ENCODE data around the gene MPDU1. TPM values are rescaled to one million over a fixed set of nuclear protein-coding genes. Genes with fewer than 3 reads are reported as not detected.
A peak's percentile ranks its signal among the peaks of the same experiment; 100 is the strongest.

Gene MPDU1
- total RNA-seq, 1 donor = 48.0 TPM

DNA sequence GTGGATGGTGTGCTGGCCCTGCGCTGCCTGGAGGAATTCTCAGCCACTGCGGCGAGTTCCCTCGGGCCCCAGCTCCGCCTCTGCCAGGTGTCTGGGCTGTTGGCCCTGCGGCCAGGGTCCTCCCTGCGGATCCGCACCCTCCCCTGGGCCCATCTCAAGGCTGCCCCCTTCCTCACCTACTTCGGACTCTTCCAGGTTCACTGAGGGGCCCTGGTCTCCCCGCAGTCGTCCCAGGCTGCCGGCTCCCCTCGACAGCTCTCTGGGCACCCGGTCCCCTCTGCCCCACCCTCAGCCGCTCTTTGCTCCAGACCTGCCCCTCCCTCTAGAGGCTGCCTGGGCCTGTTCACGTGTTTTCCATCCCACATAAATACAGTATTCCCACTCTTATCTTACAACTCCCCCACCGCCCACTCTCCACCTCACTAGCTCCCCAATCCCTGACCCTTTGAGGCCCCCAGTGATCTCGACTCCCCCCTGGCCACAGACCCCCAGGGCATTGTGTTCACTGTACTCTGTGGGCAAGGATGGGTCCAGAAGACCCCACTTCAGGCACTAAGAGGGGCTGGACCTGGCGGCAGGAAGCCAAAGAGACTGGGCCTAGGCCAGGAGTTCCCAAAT lies 26.4 kb upstream of the MPDU1 start:
- Histone ChIP-seq H3K9me3 (ENCODE audit: low read depth, low read length) (no peaks in the 10 kb centered on the region), H3K4me1 (ENCODE audit: insufficient read depth, low read length) (peaks cover 83% of the 10 kb centered on the region), H3K27me3 (ENCODE audit: insufficient read depth, low read length) (no peaks in the 10 kb centered on the region), H3K4me3 (ENCODE audit: low read length) (no peak overlapping the region)

DNA sequence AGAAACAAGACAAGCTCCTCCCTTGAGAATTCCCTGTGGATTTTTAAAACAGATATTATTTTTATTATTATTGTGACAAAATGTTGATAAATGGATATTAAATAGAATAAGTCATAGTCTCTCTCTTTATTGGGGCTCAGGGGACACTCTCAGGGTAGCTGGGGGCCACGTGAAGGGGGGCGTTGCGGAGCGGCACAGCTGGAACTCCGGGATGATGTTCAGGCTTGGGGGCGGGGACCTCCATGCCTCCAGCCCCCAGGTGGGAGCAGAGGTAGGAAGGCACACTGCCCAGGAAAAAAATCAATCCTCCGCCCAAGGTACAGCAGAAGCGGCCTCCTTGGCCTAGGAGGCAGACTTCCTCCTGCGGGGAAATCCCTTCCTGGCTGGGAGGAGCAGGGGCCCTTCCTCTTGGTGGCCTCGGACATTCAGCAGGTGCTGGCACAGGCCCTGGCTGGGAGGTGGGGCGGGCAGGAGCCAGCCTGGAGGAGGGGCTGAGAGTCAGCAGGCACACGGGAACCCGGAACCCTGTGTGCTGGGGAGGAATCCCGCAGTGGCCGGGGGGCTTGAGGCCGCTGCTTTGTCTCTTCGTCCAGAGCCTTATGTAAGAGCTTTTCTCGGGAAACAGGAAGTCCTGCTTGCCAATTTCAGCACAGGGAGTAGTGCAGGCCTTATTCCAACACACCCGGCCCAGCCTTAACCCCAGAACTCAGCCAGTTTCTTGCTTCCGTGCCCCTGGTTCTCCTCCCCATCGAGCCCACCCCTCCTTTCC lies 25.7 kb upstream of the MPDU1 start:
- Histone ChIP-seq H3K4me3 (ENCODE audit: low read length) (peak overlapping the region; percentile 59), H3K27me3 (ENCODE audit: insufficient read depth, low read length) (no peaks in the 10 kb centered on the region), H3K9me3 (ENCODE audit: low read depth, low read length) (no peaks in the 10 kb centered on the region), H3K4me1 (ENCODE audit: insufficient read depth, low read length) (peaks cover 84% of the 10 kb centered on the region)

DNA sequence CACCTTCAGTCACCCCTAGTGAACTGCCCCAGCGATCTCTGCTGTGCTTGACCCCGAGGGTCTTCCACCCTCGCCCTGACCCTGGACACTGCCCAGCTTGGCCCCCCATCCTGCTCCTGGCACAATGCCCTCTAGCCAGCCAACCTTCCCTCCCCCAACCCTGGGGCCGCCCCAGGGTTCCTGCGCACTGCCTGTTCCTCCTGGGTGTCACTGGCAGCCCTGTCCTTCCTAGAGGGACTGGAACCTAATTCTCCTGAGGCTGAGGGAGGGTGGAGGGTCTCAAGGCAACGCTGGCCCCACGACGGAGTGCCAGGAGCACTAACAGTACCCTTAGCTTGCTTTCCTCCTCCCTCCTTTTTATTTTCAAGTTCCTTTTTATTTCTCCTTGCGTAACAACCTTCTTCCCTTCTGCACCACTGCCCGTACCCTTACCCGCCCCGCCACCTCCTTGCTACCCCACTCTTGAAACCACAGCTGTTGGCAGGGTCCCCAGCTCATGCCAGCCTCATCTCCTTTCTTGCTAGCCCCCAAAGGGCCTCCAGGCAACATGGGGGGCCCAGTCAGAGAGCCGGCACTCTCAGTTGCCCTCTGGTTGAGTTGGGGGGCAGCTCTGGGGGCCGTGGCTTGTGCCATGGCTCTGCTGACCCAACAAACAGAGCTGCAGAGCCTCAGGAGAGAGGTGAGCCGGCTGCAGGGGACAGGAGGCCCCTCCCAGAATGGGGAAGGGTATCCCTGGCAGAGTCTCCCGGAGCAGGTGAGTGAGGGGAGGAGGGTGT lies 24.9 kb upstream of the MPDU1 start, which contains the start of gene TNFSF13:
TSS of gene TNFSF13 (plus strand) at position 207 of the 776 bp plus-strand sequence. CDS start at position 497, 290 bp downstream.
- H3K27me3 ChIP-seq (ENCODE audit: insufficient read depth, low read length) = no peaks in the 10 kb centered on the region
- H3K4me3 ChIP-seq (ENCODE audit: low read length) = peak within 1 kb of the TSS; percentile 59
- peaks cover 83% of the 10 kb centered on the region for H3K4me1 ChIP-seq (ENCODE audit: insufficient read depth, low read length)
- no peaks in the 10 kb centered on the region for H3K9me3 ChIP-seq (ENCODE audit: low read depth, low read length)

DNA sequence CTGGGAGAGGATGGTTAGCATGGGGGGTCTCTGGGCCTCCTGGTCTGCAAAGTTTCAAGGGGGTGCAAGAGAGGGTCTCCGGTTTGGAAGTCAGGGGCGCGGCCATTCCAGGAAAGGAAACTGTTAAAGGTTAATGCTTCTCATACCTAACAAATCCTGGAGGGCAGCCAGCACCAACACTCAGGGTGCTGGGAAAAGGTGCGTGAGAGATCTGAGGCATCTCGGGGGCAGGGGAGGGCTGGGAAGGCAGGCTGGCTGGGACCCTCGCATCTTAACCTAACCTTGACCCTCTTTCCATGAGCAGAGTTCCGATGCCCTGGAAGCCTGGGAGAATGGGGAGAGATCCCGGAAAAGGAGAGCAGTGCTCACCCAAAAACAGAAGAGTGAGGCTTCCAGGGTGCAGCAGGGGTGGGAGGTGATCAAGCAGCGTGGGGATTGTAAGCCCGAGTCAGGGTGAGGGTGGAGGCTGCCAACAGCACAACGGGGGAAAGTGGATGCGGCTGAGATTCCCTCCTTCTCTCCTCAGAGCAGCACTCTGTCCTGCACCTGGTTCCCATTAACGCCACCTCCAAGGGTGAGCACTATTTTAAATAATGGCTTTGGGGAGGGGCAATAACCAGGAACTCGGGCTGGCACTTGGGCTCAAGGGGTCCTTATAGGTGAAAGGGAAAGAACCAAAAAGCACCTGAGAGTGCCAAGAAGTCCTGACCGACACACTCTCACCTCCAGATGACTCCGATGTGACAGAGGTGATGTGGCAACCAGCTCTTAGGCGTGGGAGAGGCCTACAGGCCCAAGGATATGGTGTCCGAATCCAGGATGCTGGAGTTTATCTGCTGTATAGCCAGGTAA lies 24.1 kb upstream of the MPDU1 start:
- Histone ChIP-seq H3K27me3 (ENCODE audit: insufficient read depth, low read length) (no peaks in the 10 kb centered on the region), H3K4me3 (ENCODE audit: low read length) (peak overlapping the region; percentile 59), H3K4me1 (ENCODE audit: insufficient read depth, low read length) (peaks cover 75% of the 10 kb centered on the region)

DNA sequence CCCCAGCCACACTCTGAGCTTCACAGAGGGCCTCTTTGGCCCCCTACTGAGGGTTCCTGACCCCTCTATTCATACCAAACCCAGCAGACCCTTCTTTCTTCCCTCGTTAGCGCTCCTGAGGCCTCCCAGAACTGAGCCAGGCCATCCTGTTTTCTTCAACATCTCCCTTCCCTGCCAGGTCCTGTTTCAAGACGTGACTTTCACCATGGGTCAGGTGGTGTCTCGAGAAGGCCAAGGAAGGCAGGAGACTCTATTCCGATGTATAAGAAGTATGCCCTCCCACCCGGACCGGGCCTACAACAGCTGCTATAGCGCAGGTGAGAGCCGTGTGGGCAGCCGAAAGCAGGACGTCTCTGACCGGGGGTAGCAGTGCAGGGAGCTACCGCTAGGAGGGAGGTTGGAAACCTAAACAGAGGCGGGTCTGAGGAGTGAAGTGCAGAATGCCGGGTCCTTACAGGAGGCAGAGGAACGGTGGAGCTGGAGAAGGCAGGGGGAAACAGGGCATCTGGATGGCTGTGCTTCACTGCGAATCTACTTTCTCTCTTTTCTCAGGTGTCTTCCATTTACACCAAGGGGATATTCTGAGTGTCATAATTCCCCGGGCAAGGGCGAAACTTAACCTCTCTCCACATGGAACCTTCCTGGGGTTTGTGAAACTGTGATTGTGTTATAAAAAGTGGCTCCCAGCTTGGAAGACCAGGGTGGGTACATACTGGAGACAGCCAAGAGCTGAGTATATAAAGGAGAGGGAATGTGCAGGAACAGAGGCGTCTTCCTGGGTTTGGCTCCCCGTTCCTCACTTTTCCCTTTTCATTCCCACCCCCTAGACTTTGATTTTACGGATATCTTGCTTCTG lies 23.3 kb upstream of the MPDU1 start:
- Histone ChIP-seq H3K27me3 (ENCODE audit: insufficient read depth, low read length) (no peaks in the 10 kb centered on the region), H3K4me1 (ENCODE audit: insufficient read depth, low read length) (peaks cover 67% of the 10 kb centered on the region), H3K4me3 (ENCODE audit: low read length) (peak overlapping the region; percentile 59), H3K9me3 (ENCODE audit: low read depth, low read length) (no peaks in the 10 kb centered on the region)

More for the DNA sequence above, 24.1 kb upstream of the MPDU1 start:
- no peaks in the 10 kb centered on the region for H3K9me3 ChIP-seq (ENCODE audit: low read depth, low read length)

DNA sequence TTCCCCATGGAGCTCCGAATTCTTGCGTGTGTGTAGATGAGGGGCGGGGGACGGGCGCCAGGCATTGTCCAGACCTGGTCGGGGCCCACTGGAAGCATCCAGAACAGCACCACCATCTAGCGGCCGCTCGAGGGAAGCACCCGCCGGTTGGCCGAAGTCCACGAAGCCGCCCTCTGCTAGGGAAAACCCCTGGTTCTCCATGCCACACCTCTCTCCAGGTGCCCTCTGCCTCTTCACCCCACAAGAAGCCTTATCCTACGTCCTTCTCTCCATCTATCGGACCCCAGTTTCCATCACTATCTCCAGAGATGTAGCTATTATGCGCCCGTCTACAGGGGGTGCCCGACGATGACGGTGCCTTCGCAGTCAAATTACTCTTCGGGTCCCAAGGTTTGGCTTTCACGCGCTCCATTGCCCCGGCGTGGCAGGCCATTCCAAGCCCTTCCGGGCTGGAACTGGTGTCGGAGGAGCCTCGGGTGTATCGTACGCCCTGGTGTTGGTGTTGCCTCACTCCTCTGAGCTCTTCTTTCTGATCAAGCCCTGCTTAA lies 22.6 kb upstream of the MPDU1 start:
- peak overlapping the region; percentile 59 for H3K4me3 ChIP-seq (ENCODE audit: low read length)
- H3K4me1 ChIP-seq (ENCODE audit: insufficient read depth, low read length) = peaks cover 63% of the 10 kb centered on the region

DNA sequence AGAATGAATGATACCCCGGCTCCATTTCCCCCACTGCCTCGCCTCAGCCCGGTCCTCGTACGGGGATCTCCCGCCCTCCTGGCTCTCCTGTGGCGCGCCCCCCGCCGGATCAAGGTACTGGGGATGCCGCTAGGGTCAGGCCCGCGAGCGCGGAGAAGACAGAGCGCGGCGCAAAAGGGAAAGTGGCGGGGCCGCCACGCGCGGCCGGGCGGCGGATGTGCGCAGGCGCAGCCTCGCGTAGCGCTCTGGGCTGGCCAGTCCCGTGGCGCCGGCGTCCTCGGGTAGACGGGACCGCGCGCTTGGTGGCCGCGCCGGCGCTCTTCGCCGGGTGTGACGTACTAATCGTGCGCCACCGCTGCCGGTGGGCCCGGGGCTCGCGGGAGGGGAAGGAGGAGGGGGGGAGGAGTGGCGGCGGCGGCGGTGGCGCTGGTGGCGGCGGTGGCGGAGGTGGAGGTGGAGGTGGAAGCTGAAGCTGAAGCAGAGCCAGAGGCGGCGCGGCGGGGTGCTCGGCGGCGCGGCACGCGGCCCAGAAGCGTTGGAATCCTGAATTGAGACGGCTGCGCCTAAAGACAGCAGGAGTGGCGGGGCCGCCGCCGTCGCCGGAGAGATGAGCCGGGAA lies 22.0 kb upstream of the MPDU1 start, which contains the start of gene SENP3:
TSS of gene SENP3 (plus strand) at position 331 of the 619 bp plus-strand sequence. CDS start 1,158 bp downstream, outside the sequence.
- Histone ChIP-seq H3K27me3 (ENCODE audit: insufficient read depth, low read length) (no peaks in the 10 kb centered on the region), H3K4me3 (ENCODE audit: low read length) (peak within 1 kb of the TSS; percentile 59), H3K9me3 (ENCODE audit: low read depth, low read length) (no peaks in the 10 kb centered on the region), H3K4me1 (ENCODE audit: insufficient read depth, low read length) (peaks cover 60% of the 10 kb centered on the region)

More for the DNA sequence above, 22.6 kb upstream of the MPDU1 start:
- H3K27me3 ChIP-seq (ENCODE audit: insufficient read depth, low read length) = no peaks in the 10 kb centered on the region
- H3K9me3 ChIP-seq (ENCODE audit: low read depth, low read length) = no peaks in the 10 kb centered on the region

DNA sequence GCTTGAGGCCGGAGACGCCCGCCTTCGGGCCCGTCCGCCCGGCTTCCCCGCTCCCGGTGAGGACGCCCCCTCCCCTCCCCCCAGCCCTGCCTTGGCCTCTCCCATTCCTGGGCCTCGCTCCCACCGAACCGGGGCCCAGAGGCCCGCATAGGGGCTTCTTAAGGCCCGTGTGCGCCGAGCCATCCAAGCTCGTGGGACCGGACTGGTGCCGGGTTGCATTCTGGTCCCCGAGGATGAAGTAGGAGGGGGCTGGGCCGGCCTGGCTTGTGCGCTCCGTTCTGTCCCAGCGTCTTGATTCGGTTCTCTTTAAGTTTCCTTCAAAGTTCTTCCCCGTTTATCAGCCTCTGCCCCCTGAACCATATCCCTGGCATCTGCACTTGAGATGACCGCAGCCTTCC lies 21.4 kb upstream of the MPDU1 start:
- H3K4me3 ChIP-seq (ENCODE audit: low read length) = peak overlapping the region; percentile 52
- no peaks in the 10 kb centered on the region for H3K9me3 ChIP-seq (ENCODE audit: low read depth, low read length)
- H3K27me3 ChIP-seq (ENCODE audit: insufficient read depth, low read length) = no peaks in the 10 kb centered on the region
- peaks cover 55% of the 10 kb centered on the region for H3K4me1 ChIP-seq (ENCODE audit: insufficient read depth, low read length)

DNA sequence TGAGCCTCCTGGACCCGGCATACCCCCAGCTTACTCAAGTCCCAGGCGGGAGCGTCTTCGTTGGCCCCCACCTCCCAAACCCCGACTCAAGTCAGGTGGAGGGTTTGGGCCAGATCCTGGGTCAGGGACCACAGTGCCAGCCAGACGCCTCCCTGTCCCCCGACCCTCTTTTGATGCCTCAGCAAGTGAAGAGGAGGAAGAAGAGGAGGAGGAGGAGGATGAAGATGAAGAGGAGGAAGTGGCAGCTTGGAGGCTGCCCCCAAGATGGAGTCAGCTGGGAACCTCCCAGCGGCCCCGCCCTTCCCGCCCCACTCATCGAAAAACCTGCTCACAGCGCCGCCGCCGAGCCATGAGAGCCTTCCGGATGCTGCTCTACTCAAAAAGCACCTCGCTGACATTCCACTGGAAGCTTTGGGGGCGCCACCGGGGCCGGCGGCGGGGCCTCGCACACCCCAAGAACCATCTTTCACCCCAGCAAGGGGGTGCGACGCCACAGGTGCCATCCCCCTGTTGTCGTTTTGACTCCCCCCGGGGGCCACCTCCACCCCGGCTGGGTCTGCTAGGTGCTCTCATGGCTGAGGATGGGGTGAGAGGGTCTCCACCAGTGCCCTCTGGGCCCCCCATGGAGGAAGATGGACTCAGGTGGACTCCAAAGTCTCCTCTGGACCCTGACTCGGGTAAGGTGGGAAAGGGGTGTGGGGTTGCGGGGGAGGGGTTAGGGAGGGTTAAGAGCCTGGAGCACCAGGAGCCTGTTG lies 20.4 kb upstream of the MPDU1 start:
- H3K27me3 ChIP-seq (ENCODE audit: insufficient read depth, low read length) = no peaks in the 10 kb centered on the region
- H3K4me3 ChIP-seq (ENCODE audit: low read length) = no peak overlapping the region

DNA sequence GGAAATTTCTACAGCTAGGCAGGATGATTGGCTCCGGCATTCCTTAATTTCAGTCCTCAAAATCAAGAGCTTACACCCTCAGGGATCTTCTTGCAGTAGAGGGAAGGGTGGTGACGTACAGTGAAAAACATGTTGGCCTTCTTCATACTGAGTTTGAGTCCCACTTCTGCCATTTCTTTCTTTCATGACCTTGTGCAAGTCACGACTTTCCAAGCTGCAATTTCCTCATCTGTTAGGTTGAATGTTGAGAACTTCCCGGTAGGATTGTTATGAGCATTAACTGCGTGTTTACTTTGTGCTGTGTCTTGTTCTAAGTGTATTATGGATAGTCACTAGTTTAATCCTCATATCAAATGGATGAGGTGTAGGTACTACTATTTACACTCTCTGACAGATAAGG lies 14.1 kb upstream of the MPDU1 start:
- Histone ChIP-seq H3K9me3 (ENCODE audit: low read depth, low read length) (no peaks in the 10 kb centered on the region), H3K27me3 (ENCODE audit: insufficient read depth, low read length) (no peaks in the 10 kb centered on the region), H3K4me3 (ENCODE audit: low read length) (no peak overlapping the region), H3K4me1 (ENCODE audit: insufficient read depth, low read length) (peaks cover 18% of the 10 kb centered on the region)

More for the DNA sequence above, 20.4 kb upstream of the MPDU1 start:
- H3K9me3 ChIP-seq (ENCODE audit: low read depth, low read length) = no peaks in the 10 kb centered on the region
- peaks cover 44% of the 10 kb centered on the region for H3K4me1 ChIP-seq (ENCODE audit: insufficient read depth, low read length)

DNA sequence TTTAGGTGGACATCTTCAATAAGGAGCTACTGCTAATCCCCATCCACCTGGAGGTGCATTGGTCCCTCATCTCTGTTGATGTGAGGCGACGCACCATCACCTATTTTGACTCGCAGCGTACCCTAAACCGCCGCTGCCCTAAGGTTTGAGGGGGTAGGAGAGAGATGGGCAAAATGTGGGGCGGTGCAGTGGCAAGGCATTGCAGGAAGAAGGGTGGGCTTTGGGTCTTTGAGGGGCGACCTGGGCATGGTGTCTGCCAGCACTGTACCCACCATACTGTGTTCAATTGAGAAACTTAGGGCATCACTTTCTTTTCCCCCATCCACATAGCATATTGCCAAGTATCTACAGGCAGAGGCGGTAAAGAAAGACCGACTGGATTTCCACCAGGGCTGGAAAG lies 13.3 kb upstream of the MPDU1 start:
- Histone ChIP-seq H3K4me3 (ENCODE audit: low read length) (no peak overlapping the region), H3K4me1 (ENCODE audit: insufficient read depth, low read length) (peaks cover 26% of the 10 kb centered on the region), H3K27me3 (ENCODE audit: insufficient read depth, low read length) (no peaks in the 10 kb centered on the region), H3K9me3 (ENCODE audit: low read depth, low read length) (no peaks in the 10 kb centered on the region)

DNA sequence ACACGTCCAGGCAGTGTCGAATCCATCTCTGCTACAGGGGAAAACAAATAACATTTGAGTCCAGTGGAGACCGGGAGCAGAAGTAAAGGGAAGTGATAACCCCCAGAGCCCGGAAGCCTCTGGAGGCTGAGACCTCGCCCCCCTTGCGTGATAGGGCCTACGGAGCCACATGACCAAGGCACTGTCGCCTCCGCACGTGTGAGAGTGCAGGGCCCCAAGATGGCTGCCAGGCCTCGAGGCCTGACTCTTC lies 11.4 kb upstream of the MPDU1 start:
- Histone ChIP-seq H3K9me3 (ENCODE audit: low read depth, low read length) (no peaks in the 10 kb centered on the region), H3K4me3 (ENCODE audit: low read length) (peak overlapping the region; percentile 62), H3K4me1 (ENCODE audit: insufficient read depth, low read length) (peaks cover 45% of the 10 kb centered on the region), H3K27me3 (ENCODE audit: insufficient read depth, low read length) (no peaks in the 10 kb centered on the region)
